Ureter (tissue), 1 donor: Measurements from ENCODE around the gene TMBIM4. TPM values are rescaled to one million over a fixed set of nuclear protein-coding genes. Genes with fewer than 3 reads are reported as not detected.
A peak's percentile ranks its signal among the peaks of the same experiment; 100 is the strongest.
"Not testable (repeated sequence)": the region's sequence is repeated elsewhere in the genome, so short reads cannot be mapped to it uniquely, and the experiment has no call there.

Source experiments
- DNase-seq: peaks from one replicate; pipeline ENCODE4 v3.0.0-alpha.2; 2020; ENCODE audit warnings: low spot score
- total RNA-seq: library from RNA; stranded (reverse); gene quantifications from one replicate; pipeline ENCODE4 v1.2.4, GENCODE V29; 2023
- donor health status: DM: yes; HTN: yes; CAD: no.

TMBIM4 gene
- 124 TPM for total RNA-seq

- DNase-seq = peak; percentile 89
Measured at GRCh38 chr12:66169221-66170170, at the start of gene TMBIM4. Gene TMBIM4 (minus strand): TSS chr12:66169996. CDS start chr12:66169951, 45 bp downstream.

GRCh38 chr12:66217342-66217917, 47.6 kb upstream of the TMBIM4 start:
- DNase-seq = no peak

GRCh38 chr12:66213011-66213410, 43.2 kb upstream of the TMBIM4 start:
- not testable (repeated sequence) for DNase-seq

GRCh38 chr12:66211573-66211972, 41.8 kb upstream of the TMBIM4 start:
- DNase-seq = not testable (repeated sequence)

- DNase-seq = no peak
Measured at GRCh38 chr12:66210840-66211239, 41.0 kb upstream of the TMBIM4 start.

- DNase-seq = no peak
Measured at GRCh38 chr12:66206141-66206540, 36.3 kb upstream of the TMBIM4 start.

GRCh38 chr12:66203820-66204219, 34.0 kb upstream of the TMBIM4 start:
- DNase-seq = no peak

GRCh38 chr12:66199831-66200509, 30.2 kb upstream of the TMBIM4 start:
- DNase-seq = no peak

GRCh38 chr12:66199141-66199540, 29.3 kb upstream of the TMBIM4 start:
- no peak for DNase-seq

- DNase-seq = no peak
Measured at GRCh38 chr12:66197495-66197921, 27.7 kb upstream of the TMBIM4 start.

GRCh38 chr12:66196806-66197205, 27.0 kb upstream of the TMBIM4 start:
- no peak for DNase-seq

GRCh38 chr12:66195242-66195641, 25.4 kb upstream of the TMBIM4 start:
- DNase-seq = no peak

GRCh38 chr12:66194122-66194521, 24.3 kb upstream of the TMBIM4 start:
- DNase-seq = no peak

GRCh38 chr12:66191547-66192126, 21.8 kb upstream of the TMBIM4 start:
- no peak for DNase-seq

- DNase-seq = no peak
Measured at GRCh38 chr12:66190519-66191370, 20.9 kb upstream of the TMBIM4 start.

GRCh38 chr12:66189889-66190288, 20.1 kb upstream of the TMBIM4 start:
- no peak for DNase-seq

GRCh38 chr12:66189486-66189843, 19.7 kb upstream of the TMBIM4 start:
- no peak for DNase-seq

- DNase-seq = peak; percentile 86
Measured at GRCh38 chr12:66188584-66189485, 19.0 kb upstream of the TMBIM4 start, which contains the start of gene IRAK3. Gene IRAK3 (plus strand): TSS chr12:66189214. CDS start chr12:66189300, 86 bp downstream.

- no peak for DNase-seq
Measured at GRCh38 chr12:66187821-66188220, 18.0 kb upstream of the TMBIM4 start.

- no peak for DNase-seq
Measured at GRCh38 chr12:66187036-66187435, 17.2 kb upstream of the TMBIM4 start.
